EL (cell line): ENCODE data around the gene PTER.

Experiments used
- DNase-seq: peaks from one replicate; pipeline ENCODE4 v3.0.0-alpha.2; 2016

The PTER gene

GRCh38 chr10:16436758-16437539 lies at the start of gene PTER:
TSS of gene PTER (plus strand) at chr10:16437010. CDS start at chr10:16484385, 47,375 bp downstream.
- DNase-seq = peak; percentile 95

- DNase-seq = no peak
These were observed 44.2 kb upstream of the PTER start for GRCh38 chr10:16392531-16393069.

- no peak for DNase-seq
These were observed 43.4 kb upstream of the PTER start for GRCh38 chr10:16393271-16393858.

- no peak for DNase-seq
These were observed 35.4 kb upstream of the PTER start for GRCh38 chr10:16401416-16401815.

- DNase-seq = no peak
These were observed 28.4 kb upstream of the PTER start for GRCh38 chr10:16408379-16408778.

DNA sequence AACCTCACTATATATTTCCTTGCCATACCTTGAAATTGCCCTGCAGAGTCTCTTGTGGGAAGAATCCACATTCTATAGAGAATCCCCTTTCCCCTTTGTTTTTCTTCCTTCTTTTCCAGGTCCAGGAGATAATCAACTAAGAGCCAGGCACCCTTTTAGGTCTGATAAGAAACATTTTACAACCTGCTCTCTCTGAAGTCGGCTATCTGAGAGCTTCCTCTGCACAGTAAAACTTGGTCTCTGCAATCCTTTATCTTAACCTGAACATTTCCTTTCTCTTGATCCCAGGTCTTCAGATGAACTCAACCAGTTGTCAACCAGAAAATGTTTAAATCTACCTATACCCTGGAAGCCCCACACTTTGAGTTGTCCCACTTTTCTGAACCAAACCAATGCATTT lies 19.5 kb upstream of the PTER start:
- DNase-seq = no peak

GRCh38 chr10:16423599-16423998 lies 13.2 kb upstream of the PTER start:
- no peak for DNase-seq

DNA sequence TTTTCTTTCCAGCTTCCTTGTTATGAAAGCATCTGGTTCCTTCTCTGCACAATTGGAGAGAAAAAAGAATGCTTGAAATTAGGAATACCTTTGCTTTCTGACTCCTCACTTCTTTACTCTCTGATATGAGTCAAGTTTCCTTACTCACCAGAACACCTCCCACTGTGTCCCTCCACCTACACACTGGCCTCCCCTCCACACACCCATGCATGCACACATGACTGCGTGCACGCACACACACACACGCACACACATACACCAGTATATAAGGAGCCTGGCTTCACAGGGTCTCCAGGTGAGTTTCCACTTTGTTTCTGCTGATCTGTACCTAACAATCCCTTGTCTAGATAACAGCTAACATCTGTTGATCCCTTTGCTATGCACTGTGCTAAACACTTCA lies 11.4 kb upstream of the PTER start:
- DNase-seq = no peak

GRCh38 chr10:16429539-16429938 lies 7.3 kb upstream of the PTER start:
- DNase-seq = no peak

- no peak for DNase-seq
These were observed 448 bp upstream of the PTER start for GRCh38 chr10:16436367-16436757.

GRCh38 chr10:16437540-16437894 lies 707 bp downstream of the PTER start:
- DNase-seq = no peak

GRCh38 chr10:16439295-16439694 lies 2.5 kb downstream of the PTER start:
- DNase-seq = no peak

GRCh38 chr10:16440396-16441133 lies 3.8 kb downstream of the PTER start:
- peak; percentile 6 for DNase-seq

- DNase-seq = peak; percentile 42
These were observed 4.5 kb downstream of the PTER start for GRCh38 chr10:16441173-16441840.

- DNase-seq = no peak
These were observed 6.1 kb downstream of the PTER start for GRCh38 chr10:16442914-16443313.

- DNase-seq = no peak
These were observed 9.1 kb downstream of the PTER start for GRCh38 chr10:16445770-16446469.

- DNase-seq = no peak
These were observed 12.6 kb downstream of the PTER start for GRCh38 chr10:16449454-16449853.

GRCh38 chr10:16458166-16458955 lies 21.6 kb downstream of the PTER start:
- no peak for DNase-seq

- DNase-seq = no peak
These were observed 22.7 kb downstream of the PTER start for GRCh38 chr10:16459423-16459939.

GRCh38 chr10:16466001-16466400 lies 29.2 kb downstream of the PTER start:
- no peak for DNase-seq

DNA sequence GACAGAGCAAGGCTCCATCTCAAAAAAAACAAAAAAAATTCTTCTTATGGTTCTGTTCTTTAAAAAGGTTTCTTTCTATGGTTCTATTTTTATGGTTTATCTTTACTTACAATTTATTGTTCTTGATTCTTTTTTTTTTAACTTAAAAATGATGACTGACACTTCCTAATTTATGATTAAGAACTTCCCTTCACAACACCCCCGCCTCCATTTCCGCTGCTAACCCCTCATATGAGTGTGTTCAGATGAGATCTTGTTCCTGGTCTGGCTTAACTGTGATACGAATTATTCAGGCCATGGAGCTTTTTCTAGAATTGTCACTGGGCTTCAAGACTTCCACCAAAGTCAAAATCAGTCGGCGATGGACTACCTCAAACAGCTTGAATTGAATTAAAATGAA lies 33.9 kb downstream of the PTER start:
- no peak for DNase-seq
